HFFc6 (cell line): ENCODE measurements around the gene HNRNPL. TPM values are rescaled to one million over a fixed set of nuclear protein-coding genes. Genes with fewer than 3 reads are reported as not detected.
A peak's percentile ranks its signal among the peaks of the same experiment; 100 is the strongest.
"Not testable (repeated sequence)": the region's sequence is repeated elsewhere in the genome, so short reads cannot be mapped to it uniquely, and the experiment has no call there.

Source experiments
- DNase-seq: peaks from one replicate; pipeline ENCODE4 v3.0.0-alpha.2; 2018
- H3K27ac Mint-ChIP-seq: 2 replicates; pipeline ENCODE4 v1.8.0; 2020; ENCODE audit warnings: mild to moderate bottlenecking, mixed read lengths
- H3K27me3 Mint-ChIP-seq: 2 replicates; pipeline ENCODE4 v1.8.0; 2021; ENCODE audit warnings: mild to moderate bottlenecking, moderate library complexity, mixed read lengths; ENCODE audit not compliant: insufficient read depth
- H3K36me3 Mint-ChIP-seq: 2 replicates; pipeline ENCODE4 v1.8.0; 2021; ENCODE audit warnings: low read depth, mixed read lengths
- H3K4me1 Mint-ChIP-seq: 2 replicates; pipeline ENCODE4 v1.8.0; 2020; ENCODE audit warnings: low read depth, mixed read lengths
- H3K4me3 Mint-ChIP-seq: 2 replicates; pipeline ENCODE4 v1.8.0; 2020; ENCODE audit warnings: mild to moderate bottlenecking, moderate library complexity, mixed read lengths
- H3K9me3 Mint-ChIP-seq: 2 replicates; pipeline ENCODE4 v1.8.0; 2020; ENCODE audit warnings: mild to moderate bottlenecking, mixed read lengths
- total RNA-seq, 6 experiments: library from RNA; stranded (reverse); fragmentation: NEBNext Ultra II Directional; extraction: Animal tissue kit (Norgen Biotek cat#: 25700); gene quantifications; 2 replicates in 1 of 6; 3 replicates in 5 of 6; pipeline ENCODE4 v1.2.3, GENCODE V29; 2021
- TF ChIP-seq, protein P1 (sequence below): fragments of 200-600 bp; sonication (generic); IDR thresholded peaks from 2 replicates; pipeline ENCODE4 v1.5.0; 2021; ENCODE audit warnings: antibody characterized with exemption, mild to moderate bottlenecking

Gene HNRNPL
- total RNA-seq, 6 experiments from 2014 or later = 337 to 467 (median 441) TPM

- no peaks in the 10 kb centered on the region for H3K9me3 Mint-ChIP-seq
- H3K36me3 Mint-ChIP-seq = no peaks in the 10 kb centered on the region
- no peak overlapping the region for H3K4me3 Mint-ChIP-seq
- TF ChIP-seq, protein P1, sequence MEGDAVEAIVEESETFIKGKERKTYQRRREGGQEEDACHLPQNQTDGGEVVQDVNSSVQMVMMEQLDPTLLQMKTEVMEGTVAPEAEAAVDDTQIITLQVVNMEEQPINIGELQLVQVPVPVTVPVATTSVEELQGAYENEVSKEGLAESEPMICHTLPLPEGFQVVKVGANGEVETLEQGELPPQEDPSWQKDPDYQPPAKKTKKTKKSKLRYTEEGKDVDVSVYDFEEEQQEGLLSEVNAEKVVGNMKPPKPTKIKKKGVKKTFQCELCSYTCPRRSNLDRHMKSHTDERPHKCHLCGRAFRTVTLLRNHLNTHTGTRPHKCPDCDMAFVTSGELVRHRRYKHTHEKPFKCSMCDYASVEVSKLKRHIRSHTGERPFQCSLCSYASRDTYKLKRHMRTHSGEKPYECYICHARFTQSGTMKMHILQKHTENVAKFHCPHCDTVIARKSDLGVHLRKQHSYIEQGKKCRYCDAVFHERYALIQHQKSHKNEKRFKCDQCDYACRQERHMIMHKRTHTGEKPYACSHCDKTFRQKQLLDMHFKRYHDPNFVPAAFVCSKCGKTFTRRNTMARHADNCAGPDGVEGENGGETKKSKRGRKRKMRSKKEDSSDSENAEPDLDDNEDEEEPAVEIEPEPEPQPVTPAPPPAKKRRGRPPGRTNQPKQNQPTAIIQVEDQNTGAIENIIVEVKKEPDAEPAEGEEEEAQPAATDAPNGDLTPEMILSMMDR = no peak
- no peaks in the 10 kb centered on the region for H3K4me1 Mint-ChIP-seq
- no peak for DNase-seq
- no peak overlapping the region for H3K27ac Mint-ChIP-seq
- H3K27me3 Mint-ChIP-seq = no peaks in the 10 kb centered on the region; the same call in 1 of the 2 replicates
Observed at GRCh38 chr19:38875656-38876395, 26.0 kb upstream of the HNRNPL start.

DNA sequence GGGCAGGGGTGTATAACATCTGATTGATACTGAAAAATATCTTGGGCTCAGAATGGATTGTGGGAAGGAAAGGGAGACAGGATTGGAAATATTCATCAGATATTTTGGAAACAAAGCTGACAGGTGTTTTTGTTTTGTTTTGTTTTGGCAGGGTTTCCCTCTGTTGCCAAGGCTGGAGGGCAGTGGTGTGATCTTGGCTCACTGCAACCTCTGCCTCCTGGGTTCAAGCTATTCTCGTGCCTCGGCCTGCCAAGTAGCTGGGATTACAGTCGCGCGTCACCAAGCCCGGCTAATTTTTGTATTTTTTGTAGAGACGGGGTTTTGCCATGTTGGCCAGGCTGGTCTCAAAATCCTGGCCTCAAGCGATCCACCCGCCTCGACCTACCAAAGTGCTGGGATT, 23.6 kb upstream of the HNRNPL start:
- H3K4me1 Mint-ChIP-seq, H3K27ac Mint-ChIP-seq, H3K4me3 Mint-ChIP-seq, H3K9me3 Mint-ChIP-seq, DNase-seq, H3K36me3 Mint-ChIP-seq, H3K27me3 Mint-ChIP-seq: not testable (repeated sequence)

GRCh38 chr19:38870612-38871011, 20.8 kb upstream of the HNRNPL start:
- Mint-ChIP-seq H3K36me3 (no peaks in the 10 kb centered on the region), H3K27me3 (no peaks in the 10 kb centered on the region; the same call in none of the 2 replicates), H3K9me3 (no peaks in the 10 kb centered on the region), H3K4me3 (no peak overlapping the region), H3K4me1 (peaks cover 6% of the 10 kb centered on the region; the same call in 1 of the 2 replicates), H3K27ac (no peak overlapping the region)
- no peak for DNase-seq
- TF ChIP-seq, protein P1 = no peak

DNA sequence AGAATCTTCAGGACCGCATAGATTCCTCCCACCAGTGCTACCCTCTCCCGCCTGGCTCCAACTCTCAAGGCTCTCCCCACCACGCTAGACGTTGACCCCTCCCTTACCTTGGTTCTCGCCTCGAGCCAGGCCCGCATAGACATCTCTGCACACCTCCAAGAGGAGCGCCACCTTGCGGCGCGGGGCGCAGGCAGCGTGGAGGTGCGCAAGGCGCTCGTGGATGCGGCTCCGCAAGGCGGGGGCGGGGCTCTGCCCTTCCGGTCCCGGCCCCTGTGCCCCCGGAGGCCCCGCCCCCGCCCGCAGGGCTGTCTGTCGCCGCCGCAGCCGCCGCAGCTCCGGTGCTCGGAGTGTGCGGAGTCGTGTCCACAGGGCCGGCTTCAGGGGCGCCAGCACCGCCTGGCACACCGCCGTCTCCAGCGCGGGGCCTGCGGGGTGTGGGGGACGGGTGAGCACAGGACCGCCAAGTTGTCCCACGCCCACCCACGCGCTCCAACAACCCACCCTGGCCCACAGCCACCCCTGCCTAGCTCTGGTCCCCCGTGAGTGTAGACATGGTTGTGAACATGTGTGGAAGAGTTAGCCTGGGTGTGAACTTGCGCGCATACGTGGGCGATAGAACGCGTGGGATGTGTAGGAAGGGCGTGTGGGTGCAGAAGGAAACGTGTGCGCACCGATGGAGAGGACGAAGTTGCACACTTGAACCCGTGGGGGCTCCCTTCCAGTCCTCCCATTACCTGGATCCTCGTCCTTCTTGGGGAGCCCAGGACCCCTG, 20.2 kb upstream of the HNRNPL start:
- Mint-ChIP-seq H3K27ac (no peak overlapping the region), H3K9me3 (no peaks in the 10 kb centered on the region), H3K36me3 (no peaks in the 10 kb centered on the region), H3K4me3 (peak overlapping the region; percentile 81), H3K4me1 (peaks cover 6% of the 10 kb centered on the region; the same call in 1 of the 2 replicates), H3K27me3 (no peaks in the 10 kb centered on the region; the same call in none of the 2 replicates)
- TF ChIP-seq, protein P1 = peak; percentile 89
- DNase-seq = peak; percentile 24

GRCh38 chr19:38869160-38869835, 19.5 kb upstream of the HNRNPL start:
- DNase-seq = no peak
- Mint-ChIP-seq H3K4me3 (peak overlapping the region; percentile 81), H3K4me1 (peaks cover 6% of the 10 kb centered on the region; the same call in 1 of the 2 replicates), H3K36me3 (no peaks in the 10 kb centered on the region), H3K27ac (no peak overlapping the region), H3K9me3 (no peaks in the 10 kb centered on the region), H3K27me3 (no peaks in the 10 kb centered on the region; the same call in none of the 2 replicates)
- TF ChIP-seq, protein P1 = no peak
